Lung (tissue), 12 donors: Measurements from ENCODE around the gene RFK. TPM values are rescaled to one million over a fixed set of nuclear protein-coding genes. Genes with fewer than 3 reads are reported as not detected.

Source experiments
- ATAC-seq: fragments of 200-7000 bp; cut with Tn5 transposase; one replicate; pipeline ENCODE4 v1.9.1; 2020; ENCODE audit warnings: moderate number of reproducible peaks; ENCODE audit not compliant: insufficient read depth, low FRiP score
- DNase-seq, 3 donors: peaks; one replicate each; pipeline ENCODE4 v3.0.0-alpha.2; 2013 to 2017
- H3K27ac ChIP-seq, 2 donors: one replicate each; pipeline ENCODE4 v1.5.1; 2013; ENCODE audit warnings: mild to moderate bottlenecking in 2 of 2, moderate library complexity in 2 of 2, control low read depth in 1 of 2, inconsistent platforms in 1 of 2, low read depth in 1 of 2, low read length in 1 of 2
- H3K27me3 ChIP-seq, 3 donors: one replicate each; pipeline ENCODE4 v1.5.1; 2013; ENCODE audit warnings: low read length in 2 of 3; ENCODE audit not compliant: control insufficient read depth in 3 of 3, insufficient read depth in 3 of 3
- H3K36me3 ChIP-seq, 4 donors: one replicate each; pipeline ENCODE4 v1.5.1; 2013; ENCODE audit warnings: low read length in 4 of 4, mild to moderate bottlenecking in 1 of 4, moderate library complexity in 1 of 4; ENCODE audit not compliant: control insufficient read depth in 4 of 4, insufficient read depth in 4 of 4
- H3K4me1 ChIP-seq, 5 donors: one replicate each; pipeline ENCODE4 v1.5.1; 2013; ENCODE audit warnings: low read length in 5 of 5, mild to moderate bottlenecking in 2 of 5, moderate library complexity in 1 of 5; ENCODE audit not compliant: control insufficient read depth in 5 of 5, insufficient read depth in 5 of 5
- H3K4me3 ChIP-seq: one replicate; pipeline ENCODE4 v1.5.1; 2013; ENCODE audit warnings: mild to moderate bottlenecking, control low read depth, moderate library complexity
- H3K9ac ChIP-seq, 2 donors: one replicate each; pipeline ENCODE4 v1.5.1; 2013; ENCODE audit warnings: low read length in 2 of 2, control low read depth in 1 of 2; ENCODE audit not compliant: insufficient read depth in 1 of 2
- H3K9me3 ChIP-seq, 4 donors: one replicate each; pipeline ENCODE4 v1.5.1; 2013; ENCODE audit warnings: low read length in 3 of 4, mild to moderate bottlenecking in 1 of 4, moderate library complexity in 1 of 4; ENCODE audit not compliant: control insufficient read depth in 4 of 4, insufficient read depth in 3 of 4
- WGBS, 2 donors: extraction: QIAGEN DNeasy Blood & Tissue Kit; methylation state at CpG; one replicate each; pipeline ENCODE4 v1.1.7; 2013; 5-methylcytosine and 5-hydroxymethylcytosine counted together
- polyA plus RNA-seq, 2 donors: library from polyadenylated mRNA; stranded (reverse); fragments of 200-250 nt; gene quantifications; one replicate each; pipeline ENCODE4 v1.2.1, GENCODE V29; 2013
- total RNA-seq, 2 donors: library from RNA; depleted of rRNA in 1 of 2; stranded (reverse); fragments of >200 nt in 1 of 2; gene quantifications; one replicate each; pipeline ENCODE4 v1.2.1, GENCODE V29; 2014 to 2021
- TF ChIP-seq, protein P1 (sequence below): IDR thresholded peaks from 2 replicates; pipeline ENCODE4 v1.5.1; 2012; ENCODE audit warnings: mild to moderate bottlenecking; ENCODE audit errors: control extremely low read depth, extremely low read depth
- donor health status: control.
- donor health status: control.
- donor health status: Bipolar disorder and iron deficiency.
- donor health status: healthy.
- donor health status: DM: yes; HTN: yes; CAD: no.

Gene RFK
- total and polyA plus RNA-seq, 4 donors, result 9.3 to 17.4 (median 15.5) TPM

DNA sequence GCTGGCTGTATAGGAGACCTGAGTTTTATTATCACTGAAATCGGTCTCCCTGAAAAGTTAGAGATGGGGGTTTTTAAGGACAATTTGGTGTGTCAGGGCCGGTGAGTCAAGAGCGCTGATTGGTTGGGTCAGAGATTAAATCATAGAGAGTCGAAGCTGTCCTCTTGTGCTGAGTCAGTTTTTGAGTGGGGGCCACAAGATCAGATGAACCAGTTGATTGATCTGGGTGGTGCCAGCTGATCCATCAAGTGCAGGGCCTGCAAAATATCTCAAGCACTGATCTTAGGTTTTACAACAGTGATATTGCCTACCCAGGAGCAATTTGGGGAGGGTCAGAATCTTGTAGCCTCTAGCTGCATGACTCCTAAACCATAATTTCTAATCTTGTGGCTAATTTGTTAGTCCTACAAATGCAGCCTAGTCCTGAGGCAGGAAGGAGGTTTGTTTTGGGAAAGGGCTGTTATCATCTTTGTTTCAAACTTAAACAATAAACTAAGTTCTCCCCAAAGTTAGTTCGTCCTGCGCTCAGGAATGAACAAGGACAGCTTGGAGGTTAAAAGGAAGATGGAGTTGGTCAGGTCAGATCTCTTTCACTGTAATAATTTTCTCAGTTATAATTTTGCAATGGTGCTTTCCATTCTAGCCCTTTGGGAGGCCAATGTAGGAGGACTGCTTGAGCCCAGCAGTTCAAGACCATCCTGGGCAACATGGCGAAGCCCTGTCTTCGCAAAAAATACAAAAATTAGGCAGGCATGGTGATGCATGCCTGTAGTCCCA is 31.6 kb upstream of the RFK start:
- ATAC-seq, result no peak
- Histone ChIP-seq H3K27ac (no peak overlapping the region), H3K9me3 (no peaks in the 10 kb centered on the region), H3K27me3 (no peaks in the 10 kb centered on the region), H3K4me3 (no peak overlapping the region), H3K36me3 (no peaks in the 10 kb centered on the region), H3K9ac (no peak overlapping the region), H3K4me1 (no peaks in the 10 kb centered on the region)
- TF ChIP-seq, protein P1, sequence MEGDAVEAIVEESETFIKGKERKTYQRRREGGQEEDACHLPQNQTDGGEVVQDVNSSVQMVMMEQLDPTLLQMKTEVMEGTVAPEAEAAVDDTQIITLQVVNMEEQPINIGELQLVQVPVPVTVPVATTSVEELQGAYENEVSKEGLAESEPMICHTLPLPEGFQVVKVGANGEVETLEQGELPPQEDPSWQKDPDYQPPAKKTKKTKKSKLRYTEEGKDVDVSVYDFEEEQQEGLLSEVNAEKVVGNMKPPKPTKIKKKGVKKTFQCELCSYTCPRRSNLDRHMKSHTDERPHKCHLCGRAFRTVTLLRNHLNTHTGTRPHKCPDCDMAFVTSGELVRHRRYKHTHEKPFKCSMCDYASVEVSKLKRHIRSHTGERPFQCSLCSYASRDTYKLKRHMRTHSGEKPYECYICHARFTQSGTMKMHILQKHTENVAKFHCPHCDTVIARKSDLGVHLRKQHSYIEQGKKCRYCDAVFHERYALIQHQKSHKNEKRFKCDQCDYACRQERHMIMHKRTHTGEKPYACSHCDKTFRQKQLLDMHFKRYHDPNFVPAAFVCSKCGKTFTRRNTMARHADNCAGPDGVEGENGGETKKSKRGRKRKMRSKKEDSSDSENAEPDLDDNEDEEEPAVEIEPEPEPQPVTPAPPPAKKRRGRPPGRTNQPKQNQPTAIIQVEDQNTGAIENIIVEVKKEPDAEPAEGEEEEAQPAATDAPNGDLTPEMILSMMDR, result no peak
- 92 to 93% methylated on average over 8 of the region's 8 CpGs for WGBS, 2 donors
- no peak for DNase-seq

- no peaks in the 10 kb centered on the region for H3K36me3 ChIP-seq
- WGBS, 2 donors, result 95% methylated on average over 4 of the region's 4 CpGs
- no peaks in the 10 kb centered on the region for H3K27me3 ChIP-seq
- ATAC-seq (no peak), DNase-seq (no peak)
- TF ChIP-seq, protein P1, result no peak
- H3K4me3 ChIP-seq, result no peak overlapping the region
- H3K9ac ChIP-seq, result no peak overlapping the region
- no peak overlapping the region for H3K27ac ChIP-seq
- no peaks in the 10 kb centered on the region for H3K9me3 ChIP-seq
- H3K4me1 ChIP-seq, result no peaks in the 10 kb centered on the region
Observed at GRCh38 chr9:76424491-76424890, 30.3 kb upstream of the RFK start.

DNA sequence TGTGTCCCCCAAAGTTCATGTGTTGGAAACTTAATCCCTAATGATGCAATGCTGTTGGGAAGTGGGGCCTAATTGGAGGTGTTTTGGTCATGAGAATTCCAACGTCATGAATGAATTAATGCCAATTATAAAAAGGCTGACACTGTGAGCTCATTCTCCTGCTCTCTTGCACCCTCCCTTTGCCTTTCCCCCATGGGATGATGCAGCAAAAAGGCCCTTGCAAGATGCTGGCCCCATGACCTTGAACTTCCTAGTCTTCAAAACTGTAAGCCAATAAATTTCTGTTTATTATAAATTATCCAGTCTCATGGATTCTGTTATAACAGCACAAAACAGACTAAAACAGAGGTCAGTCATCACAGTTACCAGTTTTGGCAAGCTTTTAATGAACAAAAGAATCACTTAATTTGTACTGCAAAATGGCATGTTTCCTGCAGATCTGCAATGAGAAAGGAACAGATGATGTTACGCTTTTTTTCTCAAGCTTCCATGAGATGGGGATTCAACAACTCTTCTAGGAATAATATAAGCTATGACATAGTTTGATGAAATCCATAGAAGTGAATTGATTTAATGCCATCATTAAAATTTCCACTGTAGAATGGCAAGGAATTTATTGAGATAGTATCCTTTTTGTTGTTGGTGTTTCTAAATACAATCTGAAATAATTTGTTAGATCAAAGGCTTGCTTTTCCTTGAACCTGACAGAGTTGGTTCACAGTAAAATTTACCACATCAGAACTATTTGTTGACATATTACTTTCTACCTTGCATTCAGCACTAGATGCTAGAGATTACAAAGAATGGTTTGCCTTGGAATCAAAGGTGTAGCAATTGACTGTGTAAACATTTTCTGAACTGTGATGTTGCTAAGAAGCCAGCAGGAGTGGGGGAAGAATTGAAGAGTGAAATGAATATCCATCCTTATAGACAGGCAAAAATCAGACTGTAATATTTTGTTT is 29.3 kb upstream of the RFK start:
- Histone ChIP-seq H3K36me3 (no peaks in the 10 kb centered on the region), H3K4me3 (no peak overlapping the region), H3K27ac (no peak overlapping the region), H3K9me3 (no peaks in the 10 kb centered on the region), H3K9ac (no peak overlapping the region), H3K4me1 (no peaks in the 10 kb centered on the region), H3K27me3 (no peaks in the 10 kb centered on the region)
- ATAC-seq, result no peak
- peak in 1 of 3 donors; percentile 29 for DNase-seq
- TF ChIP-seq, protein P1, result no peak
- WGBS, 2 donors, result 40 to 72% methylated on average over 2 of the region's 2 CpGs
